HEK293 (cell line): Measurements from ENCODE around the gene TIMM13.

Experiments
- PRDM1 ChIP-seq: fragments of 450-650 bp; formaldehyde crosslinking; IDR thresholded peaks from 2 replicates; pipeline ENCODE4; 2016; ENCODE audit warnings: missing biosample characterization, missing genetic modification characterization
- SCRT1 ChIP-seq: fragments of 450-650 bp; formaldehyde crosslinking; IDR thresholded peaks from 2 replicates; pipeline ENCODE4 v1.5.1; 2016; ENCODE audit warnings: missing biosample characterization, missing genetic modification characterization, borderline replicate concordance
- SCRT2 ChIP-seq: fragments of 450-650 bp; formaldehyde crosslinking; IDR thresholded peaks from 2 replicates; pipeline ENCODE4 v1.5.1; 2016; ENCODE audit warnings: missing biosample characterization, missing genetic modification characterization
- SP2 ChIP-seq: fragments of 450-650 bp; formaldehyde crosslinking; IDR thresholded peaks from 2 replicates; pipeline ENCODE4 v1.5.1; 2016; ENCODE audit warnings: missing biosample characterization, missing genetic modification characterization
- WT1 ChIP-seq: fragments of 450-650 bp; formaldehyde crosslinking; IDR thresholded peaks from 2 replicates; pipeline ENCODE4 v1.5.1; 2016; ENCODE audit warnings: missing biosample characterization, missing genetic modification characterization
- ZBTB1 ChIP-seq: fragments of 450-650 bp; formaldehyde crosslinking; IDR thresholded peaks from 2 replicates; pipeline ENCODE4 v1.5.1; 2016; ENCODE audit warnings: missing biosample characterization, missing genetic modification characterization
- ZBTB20 ChIP-seq: fragments of 450-650 bp; formaldehyde crosslinking; IDR thresholded peaks from 2 replicates; pipeline ENCODE4 v1.5.1; 2016; ENCODE audit warnings: missing biosample characterization, missing genetic modification characterization
- ZBTB21 ChIP-seq: fragments of 450-650 bp; formaldehyde crosslinking; IDR thresholded peaks from 2 replicates; pipeline ENCODE4 v1.5.1; 2017; ENCODE audit warnings: missing biosample characterization, missing genetic modification characterization
- ZEB2 ChIP-seq: fragments of 450-650 bp; formaldehyde crosslinking; IDR thresholded peaks from 2 replicates; pipeline ENCODE4 v1.5.1; 2016; ENCODE audit warnings: missing biosample characterization, missing genetic modification characterization
- ZFHX2 ChIP-seq: fragments of 450-650 bp; formaldehyde crosslinking; conservative IDR thresholded peaks from 2 replicates; pipeline ENCODE4 v1.5.1; 2016; ENCODE audit warnings: missing biosample characterization, missing genetic modification characterization
- ZNF335 ChIP-seq: fragments of 450-650 bp; formaldehyde crosslinking; conservative IDR thresholded peaks from 2 replicates; pipeline ENCODE4 v1.5.1; 2016; ENCODE audit warnings: missing biosample characterization, missing genetic modification characterization
- ZNF366 ChIP-seq: fragments of 450-650 bp; formaldehyde crosslinking; conservative IDR thresholded peaks from 2 replicates; pipeline ENCODE4 v1.5.1; 2016; ENCODE audit warnings: missing biosample characterization, missing genetic modification characterization
- ZNF391 ChIP-seq: fragments of 450-650 bp; formaldehyde crosslinking; IDR thresholded peaks from 2 replicates; pipeline ENCODE4 v1.5.1; 2016; ENCODE audit warnings: low read depth, missing biosample characterization, missing genetic modification characterization, borderline replicate concordance
- ZNF423 ChIP-seq: fragments of 450-650 bp; formaldehyde crosslinking; IDR thresholded peaks from 2 replicates; pipeline ENCODE4 v1.5.1; 2016; ENCODE audit warnings: missing biosample characterization, missing genetic modification characterization
- ZNF514 ChIP-seq: fragments of 450-650 bp; formaldehyde crosslinking; IDR thresholded peaks from 2 replicates; pipeline ENCODE4 v1.5.1; 2016; ENCODE audit warnings: missing biosample characterization, missing genetic modification characterization
- ZNF544 ChIP-seq: fragments of 450-650 bp; formaldehyde crosslinking; IDR thresholded peaks from 2 replicates; pipeline ENCODE4 v1.5.0; 2017; ENCODE audit warnings: missing biosample characterization, missing genetic modification characterization
- ZNF585B ChIP-seq: fragments of 450-650 bp; formaldehyde crosslinking; IDR thresholded peaks from 2 replicates; pipeline ENCODE4 v1.5.1; 2016; ENCODE audit warnings: missing biosample characterization, missing genetic modification characterization
- ZNF629 ChIP-seq: fragments of 450-650 bp; formaldehyde crosslinking; IDR thresholded peaks from 2 replicates; pipeline ENCODE4 v1.5.1; 2017; ENCODE audit warnings: missing biosample characterization, missing genetic modification characterization
- ZNF677 ChIP-seq: fragments of 450-650 bp; IDR thresholded peaks from 2 replicates; pipeline ENCODE4 v1.5.0; 2018; ENCODE audit warnings: missing biosample characterization, mild to moderate bottlenecking, missing genetic modification characterization, moderate library complexity
- ZNF768 ChIP-seq: fragments of 450-650 bp; formaldehyde crosslinking; IDR thresholded peaks from 2 replicates; pipeline ENCODE4 v1.5.1; 2018; ENCODE audit warnings: missing biosample characterization, mild to moderate bottlenecking, missing genetic modification characterization
- ZXDB ChIP-seq: fragments of 450-650 bp; formaldehyde crosslinking; IDR thresholded peaks from 2 replicates; pipeline ENCODE4 v1.5.1; 2016; ENCODE audit warnings: missing biosample characterization, missing genetic modification characterization
- TF ChIP-seq, protein P1 (sequence below): fragments of 450-650 bp; formaldehyde crosslinking; IDR thresholded peaks from 2 replicates; pipeline ENCODE4 v1.5.1; 2016; ENCODE audit warnings: missing biosample characterization, missing genetic modification characterization
- TF ChIP-seq, protein P2 (sequence below): fragments of 450-650 bp; formaldehyde crosslinking; IDR thresholded peaks from 2 replicates; pipeline ENCODE4 v1.5.1; 2017; ENCODE audit warnings: missing biosample characterization, missing genetic modification characterization
- TF ChIP-seq, protein P3 (sequence below): fragments of 450-650 bp; formaldehyde crosslinking; IDR thresholded peaks from 2 replicates; pipeline ENCODE4 v1.5.1; 2016; ENCODE audit warnings: missing biosample characterization, missing genetic modification characterization
- TF ChIP-seq, protein P4 (sequence below): fragments of 450-650 bp; formaldehyde crosslinking; IDR thresholded peaks from 2 replicates; pipeline ENCODE4 v1.5.1; 2016; ENCODE audit warnings: missing biosample characterization, missing genetic modification characterization
- TF ChIP-seq, protein P5 (sequence below): fragments of 450-650 bp; formaldehyde crosslinking; IDR thresholded peaks from 2 replicates; pipeline ENCODE4 v1.5.1; 2016; ENCODE audit warnings: missing biosample characterization, missing genetic modification characterization
- TF ChIP-seq, protein P6 (sequence below): fragments of 450-650 bp; formaldehyde crosslinking; IDR thresholded peaks from 2 replicates; pipeline ENCODE4 v1.5.1; 2017; ENCODE audit warnings: missing biosample characterization, missing genetic modification characterization
- TF ChIP-seq, protein P7 (sequence below): fragments of 450-650 bp; formaldehyde crosslinking; IDR thresholded peaks from 2 replicates; pipeline ENCODE4 v1.5.1; 2016; ENCODE audit warnings: missing biosample characterization, missing genetic modification characterization

Gene TIMM13

DNA sequence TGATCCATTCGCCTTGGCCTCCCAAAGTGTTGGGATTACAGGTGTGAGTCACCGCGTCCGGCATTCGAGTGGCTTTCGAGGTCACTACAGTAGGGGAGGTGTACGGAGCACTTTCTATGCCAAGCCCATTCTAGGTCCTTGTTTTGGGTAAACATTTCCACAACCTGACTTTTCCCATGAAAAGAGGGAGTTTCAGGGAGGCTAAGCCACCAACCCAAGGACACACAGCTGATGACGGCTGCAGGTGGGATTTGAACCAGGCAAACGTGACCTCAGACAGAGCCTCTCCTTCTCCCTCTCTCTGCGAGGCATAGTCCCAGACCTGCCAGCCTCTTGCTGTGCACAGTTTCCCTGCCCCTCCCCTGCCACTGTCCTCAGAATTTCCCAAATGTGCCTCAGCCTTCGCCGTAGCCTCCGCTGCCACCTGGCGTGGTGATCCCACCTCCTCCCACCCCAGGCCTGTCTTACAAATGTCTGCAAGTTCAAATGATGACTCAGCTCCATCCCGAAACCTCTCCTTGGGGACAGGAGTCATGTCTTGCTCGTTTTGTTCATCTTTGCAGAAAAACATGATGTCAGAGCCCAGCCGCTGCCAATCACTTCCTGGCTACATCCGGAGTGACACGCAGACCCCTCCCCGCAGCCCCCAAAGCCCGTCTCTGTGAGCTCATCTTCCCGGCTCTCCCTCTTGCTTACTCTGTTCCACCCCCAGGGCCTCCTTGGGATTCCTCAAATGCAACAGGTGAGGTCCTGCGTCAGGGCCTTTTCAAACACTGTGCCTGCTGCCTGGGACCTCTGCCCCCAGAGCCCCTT lies 41.9 kb upstream of the TIMM13 start (continued):
- peak; percentile 16; the same call in 1 of the 2 replicates for TF ChIP-seq SP2 (tag by site-specific recombination)
- no peak for TF ChIP-seq ZXDB (tag by site-specific recombination)
- TF ChIP-seq, protein P1, sequence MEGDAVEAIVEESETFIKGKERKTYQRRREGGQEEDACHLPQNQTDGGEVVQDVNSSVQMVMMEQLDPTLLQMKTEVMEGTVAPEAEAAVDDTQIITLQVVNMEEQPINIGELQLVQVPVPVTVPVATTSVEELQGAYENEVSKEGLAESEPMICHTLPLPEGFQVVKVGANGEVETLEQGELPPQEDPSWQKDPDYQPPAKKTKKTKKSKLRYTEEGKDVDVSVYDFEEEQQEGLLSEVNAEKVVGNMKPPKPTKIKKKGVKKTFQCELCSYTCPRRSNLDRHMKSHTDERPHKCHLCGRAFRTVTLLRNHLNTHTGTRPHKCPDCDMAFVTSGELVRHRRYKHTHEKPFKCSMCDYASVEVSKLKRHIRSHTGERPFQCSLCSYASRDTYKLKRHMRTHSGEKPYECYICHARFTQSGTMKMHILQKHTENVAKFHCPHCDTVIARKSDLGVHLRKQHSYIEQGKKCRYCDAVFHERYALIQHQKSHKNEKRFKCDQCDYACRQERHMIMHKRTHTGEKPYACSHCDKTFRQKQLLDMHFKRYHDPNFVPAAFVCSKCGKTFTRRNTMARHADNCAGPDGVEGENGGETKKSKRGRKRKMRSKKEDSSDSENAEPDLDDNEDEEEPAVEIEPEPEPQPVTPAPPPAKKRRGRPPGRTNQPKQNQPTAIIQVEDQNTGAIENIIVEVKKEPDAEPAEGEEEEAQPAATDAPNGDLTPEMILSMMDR = no peak
- TF ChIP-seq WT1 = no peak
- TF ChIP-seq, protein P2, sequence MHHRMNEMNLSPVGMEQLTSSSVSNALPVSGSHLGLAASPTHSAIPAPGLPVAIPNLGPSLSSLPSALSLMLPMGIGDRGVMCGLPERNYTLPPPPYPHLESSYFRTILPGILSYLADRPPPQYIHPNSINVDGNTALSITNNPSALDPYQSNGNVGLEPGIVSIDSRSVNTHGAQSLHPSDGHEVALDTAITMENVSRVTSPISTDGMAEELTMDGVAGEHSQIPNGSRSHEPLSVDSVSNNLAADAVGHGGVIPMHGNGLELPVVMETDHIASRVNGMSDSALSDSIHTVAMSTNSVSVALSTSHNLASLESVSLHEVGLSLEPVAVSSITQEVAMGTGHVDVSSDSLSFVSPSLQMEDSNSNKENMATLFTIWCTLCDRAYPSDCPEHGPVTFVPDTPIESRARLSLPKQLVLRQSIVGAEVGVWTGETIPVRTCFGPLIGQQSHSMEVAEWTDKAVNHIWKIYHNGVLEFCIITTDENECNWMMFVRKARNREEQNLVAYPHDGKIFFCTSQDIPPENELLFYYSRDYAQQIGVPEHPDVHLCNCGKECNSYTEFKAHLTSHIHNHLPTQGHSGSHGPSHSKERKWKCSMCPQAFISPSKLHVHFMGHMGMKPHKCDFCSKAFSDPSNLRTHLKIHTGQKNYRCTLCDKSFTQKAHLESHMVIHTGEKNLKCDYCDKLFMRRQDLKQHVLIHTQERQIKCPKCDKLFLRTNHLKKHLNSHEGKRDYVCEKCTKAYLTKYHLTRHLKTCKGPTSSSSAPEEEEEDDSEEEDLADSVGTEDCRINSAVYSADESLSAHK (tag by site-specific recombination) = no peak
- TF ChIP-seq ZNF514 = no peak
- no peak for TF ChIP-seq ZNF677 (tag by site-specific recombination)
- TF ChIP-seq SCRT1 (tag by site-specific recombination) = peak; percentile 93
- TF ChIP-seq, protein P3, sequence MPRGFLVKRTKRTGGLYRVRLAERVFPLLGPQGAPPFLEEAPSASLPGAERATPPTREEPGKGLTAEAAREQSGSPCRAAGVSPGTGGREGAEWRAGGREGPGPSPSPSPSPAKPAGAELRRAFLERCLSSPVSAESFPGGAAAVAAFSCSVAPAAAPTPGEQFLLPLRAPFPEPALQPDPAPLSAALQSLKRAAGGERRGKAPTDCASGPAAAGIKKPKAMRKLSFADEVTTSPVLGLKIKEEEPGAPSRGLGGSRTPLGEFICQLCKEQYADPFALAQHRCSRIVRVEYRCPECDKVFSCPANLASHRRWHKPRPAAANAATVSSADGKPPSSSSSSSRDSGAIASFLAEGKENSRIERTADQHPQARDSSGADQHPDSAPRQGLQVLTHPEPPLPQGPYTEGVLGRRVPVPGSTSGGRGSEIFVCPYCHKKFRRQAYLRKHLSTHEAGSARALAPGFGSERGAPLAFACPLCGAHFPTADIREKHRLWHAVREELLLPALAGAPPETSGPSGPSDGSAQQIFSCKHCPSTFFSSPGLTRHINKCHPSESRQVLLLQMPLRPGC = no peak
- TF ChIP-seq ZNF768 (tag by site-specific recombination) = peak; percentile 30; the same call in 1 of the 2 replicates
- no peak for TF ChIP-seq ZNF423 (tag by site-specific recombination)
- TF ChIP-seq ZBTB21 (tag by site-specific recombination) = peak; percentile 31; the same call in 1 of the 2 replicates
- peak; percentile 30; the same call in 1 of the 2 replicates for TF ChIP-seq ZFHX2 (tag by site-specific recombination)
- TF ChIP-seq, protein P4, sequence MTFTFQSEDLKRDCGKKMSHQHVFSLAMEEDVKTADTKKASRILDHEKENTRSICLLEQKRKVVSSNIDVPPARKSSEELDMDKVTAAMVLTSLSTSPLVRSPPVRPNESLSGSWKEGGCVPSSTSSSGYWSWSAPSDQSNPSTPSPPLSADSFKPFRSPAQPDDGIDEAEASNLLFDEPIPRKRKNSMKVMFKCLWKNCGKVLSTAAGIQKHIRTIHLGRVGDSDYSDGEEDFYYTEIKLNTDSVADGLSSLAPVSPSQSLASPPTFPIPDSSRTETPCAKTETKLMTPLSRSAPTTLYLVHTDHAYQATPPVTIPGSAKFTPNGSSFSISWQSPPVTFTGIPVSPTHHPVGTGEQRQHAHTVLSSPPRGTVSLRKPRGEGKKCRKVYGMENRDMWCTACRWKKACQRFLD (tag by site-specific recombination) = no peak
- TF ChIP-seq, protein P5, sequence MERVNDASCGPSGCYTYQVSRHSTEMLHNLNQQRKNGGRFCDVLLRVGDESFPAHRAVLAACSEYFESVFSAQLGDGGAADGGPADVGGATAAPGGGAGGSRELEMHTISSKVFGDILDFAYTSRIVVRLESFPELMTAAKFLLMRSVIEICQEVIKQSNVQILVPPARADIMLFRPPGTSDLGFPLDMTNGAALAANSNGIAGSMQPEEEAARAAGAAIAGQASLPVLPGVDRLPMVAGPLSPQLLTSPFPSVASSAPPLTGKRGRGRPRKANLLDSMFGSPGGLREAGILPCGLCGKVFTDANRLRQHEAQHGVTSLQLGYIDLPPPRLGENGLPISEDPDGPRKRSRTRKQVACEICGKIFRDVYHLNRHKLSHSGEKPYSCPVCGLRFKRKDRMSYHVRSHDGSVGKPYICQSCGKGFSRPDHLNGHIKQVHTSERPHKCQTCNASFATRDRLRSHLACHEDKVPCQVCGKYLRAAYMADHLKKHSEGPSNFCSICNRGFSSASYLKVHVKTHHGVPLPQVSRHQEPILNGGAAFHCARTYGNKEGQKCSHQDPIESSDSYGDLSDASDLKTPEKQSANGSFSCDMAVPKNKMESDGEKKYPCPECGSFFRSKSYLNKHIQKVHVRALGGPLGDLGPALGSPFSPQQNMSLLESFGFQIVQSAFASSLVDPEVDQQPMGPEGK (tag by site-specific recombination) = peak; percentile 22; the same call in 1 of the 2 replicates
- peak; percentile 45 for TF ChIP-seq ZEB2 (tag by site-specific recombination)
- TF ChIP-seq ZNF335 (tag by site-specific recombination) = 0 out of 2 replicates have a peak, but pooled peaks have one; percentile 27
- no peak for TF ChIP-seq ZNF544 (tag by site-specific recombination)
- peak; percentile 13; the same call in 1 of the 2 replicates for TF ChIP-seq ZBTB1
- no peak for TF ChIP-seq ZNF391 (tag by site-specific recombination)
- TF ChIP-seq, protein P6, sequence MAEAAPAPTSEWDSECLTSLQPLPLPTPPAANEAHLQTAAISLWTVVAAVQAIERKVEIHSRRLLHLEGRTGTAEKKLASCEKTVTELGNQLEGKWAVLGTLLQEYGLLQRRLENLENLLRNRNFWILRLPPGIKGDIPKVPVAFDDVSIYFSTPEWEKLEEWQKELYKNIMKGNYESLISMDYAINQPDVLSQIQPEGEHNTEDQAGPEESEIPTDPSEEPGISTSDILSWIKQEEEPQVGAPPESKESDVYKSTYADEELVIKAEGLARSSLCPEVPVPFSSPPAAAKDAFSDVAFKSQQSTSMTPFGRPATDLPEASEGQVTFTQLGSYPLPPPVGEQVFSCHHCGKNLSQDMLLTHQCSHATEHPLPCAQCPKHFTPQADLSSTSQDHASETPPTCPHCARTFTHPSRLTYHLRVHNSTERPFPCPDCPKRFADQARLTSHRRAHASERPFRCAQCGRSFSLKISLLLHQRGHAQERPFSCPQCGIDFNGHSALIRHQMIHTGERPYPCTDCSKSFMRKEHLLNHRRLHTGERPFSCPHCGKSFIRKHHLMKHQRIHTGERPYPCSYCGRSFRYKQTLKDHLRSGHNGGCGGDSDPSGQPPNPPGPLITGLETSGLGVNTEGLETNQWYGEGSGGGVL = peak; percentile 74
- TF ChIP-seq SCRT2 = peak; percentile 97
- TF ChIP-seq PRDM1 = no peak
- TF ChIP-seq ZNF366 (tag by site-specific recombination) = peak; percentile 33; the same call in 1 of the 2 replicates
- no peak for TF ChIP-seq ZNF585B (tag by site-specific recombination)
- no peak for TF ChIP-seq ZBTB20
- TF ChIP-seq ZNF629 (tag by site-specific recombination) = peak; percentile 76
- TF ChIP-seq, protein P7, sequence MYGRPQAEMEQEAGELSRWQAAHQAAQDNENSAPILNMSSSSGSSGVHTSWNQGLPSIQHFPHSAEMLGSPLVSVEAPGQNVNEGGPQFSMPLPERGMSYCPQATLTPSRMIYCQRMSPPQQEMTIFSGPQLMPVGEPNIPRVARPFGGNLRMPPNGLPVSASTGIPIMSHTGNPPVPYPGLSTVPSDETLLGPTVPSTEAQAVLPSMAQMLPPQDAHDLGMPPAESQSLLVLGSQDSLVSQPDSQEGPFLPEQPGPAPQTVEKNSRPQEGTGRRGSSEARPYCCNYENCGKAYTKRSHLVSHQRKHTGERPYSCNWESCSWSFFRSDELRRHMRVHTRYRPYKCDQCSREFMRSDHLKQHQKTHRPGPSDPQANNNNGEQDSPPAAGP (tag by site-specific recombination) = peak; percentile 44; the same call in 1 of the 2 replicates
